Stomach (tissue), 9 donors: ENCODE results near the gene HPGDS. TPM values are rescaled to one million over a fixed set of nuclear protein-coding genes. Genes with fewer than 3 reads are reported as not detected.

ENCODE experiments used
- DNase-seq, 2 donors: peaks; one replicate each; pipeline versions ENCODE4 v3.0.0 to v3.0.0-alpha.2; 2013 to 2019
- H3K27ac ChIP-seq, 5 donors: fragments of 200-600 bp in 4 of 5; sonication (generic) in 4 of 5; one replicate each; pipeline ENCODE4 v1.5.1; 2013 to 2019; ENCODE audit warnings: mild to moderate bottlenecking in 1 of 5, moderate library complexity in 1 of 5
- H3K27me3 ChIP-seq, 3 donors: fragments of 200-600 bp; sonication (generic); one replicate each; pipeline ENCODE4 v1.5.1; 2017 to 2019; ENCODE audit warnings: mixed run types in 1 of 3
- H3K36me3 ChIP-seq, 4 donors: fragments of 200-600 bp; sonication (generic); 1 replicate in 3 of 4; 2 replicates in 1 of 4; pipeline ENCODE4 v1.5.1; 2016 to 2019
- H3K4me1 ChIP-seq, 4 donors: fragments of 200-600 bp; sonication (generic); one replicate each; pipeline ENCODE4 v1.5.1; 2016 to 2019
- H3K4me3 ChIP-seq, 4 donors: fragments of 200-600 bp; sonication (generic) in 3 of 4; one replicate each; pipeline ENCODE4 v1.5.1; 2016 to 2019; ENCODE audit warnings: mild to moderate bottlenecking in 1 of 4
- H3K9me3 ChIP-seq, 4 donors: fragments of 200-600 bp; sonication (generic); one replicate each; pipeline ENCODE4 v1.5.1; 2016 to 2019
- EP300 ChIP-seq: sonication (generic); formaldehyde crosslinking; IDR thresholded peaks from one replicate; pipeline ENCODE4 v1.6.1; 2017; ENCODE audit warnings: antibody characterized with exemption
- POLR2A ChIP-seq, 4 donors: fragments of 450-650 bp; IDR thresholded peaks; one replicate each; pipeline ENCODE4 v1.6.1; 2016; ENCODE audit warnings: antibody characterized with exemption in 4 of 4, control low read depth in 2 of 4, mild to moderate bottlenecking in 1 of 4, moderate library complexity in 1 of 4
- POLR2AphosphoS5 ChIP-seq, 3 donors: sonication (generic); formaldehyde crosslinking; IDR thresholded peaks; one replicate each; pipeline ENCODE4 v1.6.1; 2016; ENCODE audit warnings: antibody characterized with exemption in 3 of 3
- WGBS, 5 donors: extraction: QIAGEN DNeasy Blood & Tissue Kit in 3 of 5; methylation state at CpG; one replicate each; pipeline versions ENCODE4 v1.1.5 to v1.1.7; 2013 to 2018; 5-methylcytosine and 5-hydroxymethylcytosine counted together
- intact Hi-C: fragments of 100-400 bp; cut with DNase I; formaldehyde crosslinking; loops from one replicate; pipeline ENCODE4 v1.15.1; 2023; ENCODE audit warnings: low total_unique reads
- polyA plus RNA-seq, 3 donors: library from polyadenylated mRNA; stranded (reverse); fragments of 200-250 nt; gene quantifications; one replicate each; pipeline ENCODE4 v1.2.3, GENCODE V29; 2013
- total RNA-seq, 5 donors: library from RNA; depleted of rRNA; stranded (reverse); fragments of >200 nt; gene quantifications; one replicate each; pipeline versions ENCODE4 v1.1.0 to v1.2.3, GENCODE V29; 2014 to 2016
- TF ChIP-seq, protein P1 (sequence below), 7 experiments: fragments of 450-650 bp in 4 of 7; fragments of 200-600 bp in 3 of 7; sonication (generic) in 3 of 7; IDR thresholded peaks; one replicate each; pipeline ENCODE4 v1.5.1; 2016 to 2019; ENCODE audit warnings: antibody characterized with exemption in 7 of 7, control low read depth in 2 of 7, mild to moderate bottlenecking in 1 of 7
- donor health status: healthy with polysubstance abuse.
- donor health status: Bipolar disorder and iron deficiency.
- donor health status: healthy.

The HPGDS gene
- total and polyA plus RNA-seq, 8 donors: 0.30 to 26.4 (median 3.8) TPM; not detected in 2

DNA sequence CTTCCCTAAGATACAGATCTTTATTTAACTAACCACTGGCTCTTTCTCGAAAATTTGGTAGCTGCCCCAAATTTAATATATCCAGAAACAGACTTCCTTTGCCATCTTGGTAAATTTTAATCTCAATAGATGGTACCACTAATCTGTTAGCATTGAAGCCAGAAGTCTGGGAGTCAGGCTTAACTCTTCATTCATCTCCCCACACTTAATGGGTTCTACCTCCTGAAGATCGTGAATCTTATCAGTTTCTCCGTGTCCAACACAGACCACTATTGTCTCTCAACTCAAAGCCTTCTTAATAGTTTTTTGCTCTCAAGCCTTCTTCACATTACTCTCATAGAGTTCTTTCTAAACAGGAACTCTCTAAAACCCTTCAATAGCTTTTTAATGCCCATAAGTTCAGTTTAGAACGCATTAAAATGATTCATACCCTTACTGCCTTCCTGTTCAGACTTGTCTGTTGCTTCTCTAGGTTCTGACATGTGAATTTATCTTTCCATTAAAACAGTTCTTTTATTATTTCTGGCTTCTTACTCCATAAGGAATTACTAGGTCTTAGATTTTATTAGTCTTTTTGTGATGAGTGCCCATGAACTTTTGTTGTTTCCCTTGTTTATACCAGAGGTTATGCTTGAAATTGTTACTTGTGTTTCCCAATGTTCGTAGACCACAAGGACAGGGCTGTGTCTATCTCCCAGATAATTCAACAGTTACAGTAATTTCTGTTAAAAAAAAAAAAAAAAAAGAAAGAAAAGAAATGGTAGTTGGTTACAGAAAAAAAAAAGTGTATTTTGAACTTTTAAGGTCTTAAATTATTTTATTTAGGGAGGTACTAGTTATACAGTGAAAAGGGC, 80.2 kb downstream of the HPGDS start:
- Histone ChIP-seq H3K27me3 (no peaks in the 10 kb centered on the region), H3K4me3 (no peak overlapping the region), H3K9me3 (no peaks in the 10 kb centered on the region), H3K27ac (no peak overlapping the region), H3K36me3 (peaks cover 0 to 56% (median 35%) of the 10 kb centered on the region in 4 donors), H3K4me1 (no peaks in the 10 kb centered on the region)
- intact Hi-C loops: no loop called here
- TF ChIP-seq, protein P1, sequence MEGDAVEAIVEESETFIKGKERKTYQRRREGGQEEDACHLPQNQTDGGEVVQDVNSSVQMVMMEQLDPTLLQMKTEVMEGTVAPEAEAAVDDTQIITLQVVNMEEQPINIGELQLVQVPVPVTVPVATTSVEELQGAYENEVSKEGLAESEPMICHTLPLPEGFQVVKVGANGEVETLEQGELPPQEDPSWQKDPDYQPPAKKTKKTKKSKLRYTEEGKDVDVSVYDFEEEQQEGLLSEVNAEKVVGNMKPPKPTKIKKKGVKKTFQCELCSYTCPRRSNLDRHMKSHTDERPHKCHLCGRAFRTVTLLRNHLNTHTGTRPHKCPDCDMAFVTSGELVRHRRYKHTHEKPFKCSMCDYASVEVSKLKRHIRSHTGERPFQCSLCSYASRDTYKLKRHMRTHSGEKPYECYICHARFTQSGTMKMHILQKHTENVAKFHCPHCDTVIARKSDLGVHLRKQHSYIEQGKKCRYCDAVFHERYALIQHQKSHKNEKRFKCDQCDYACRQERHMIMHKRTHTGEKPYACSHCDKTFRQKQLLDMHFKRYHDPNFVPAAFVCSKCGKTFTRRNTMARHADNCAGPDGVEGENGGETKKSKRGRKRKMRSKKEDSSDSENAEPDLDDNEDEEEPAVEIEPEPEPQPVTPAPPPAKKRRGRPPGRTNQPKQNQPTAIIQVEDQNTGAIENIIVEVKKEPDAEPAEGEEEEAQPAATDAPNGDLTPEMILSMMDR (IDR thresholded peaks at IDR 0.05): no peak
- no peak for TF ChIP-seq POLR2AphosphoS5 (IDR thresholded peaks at IDR 0.05)
- no peak for TF ChIP-seq POLR2A (IDR thresholded peaks at IDR 0.05)
- TF ChIP-seq EP300: no peak
- 77 to 87% (median 84%) methylated on average over 5 of the region's 5 CpGs for WGBS, 5 donors
- DNase-seq: no peak

DNA sequence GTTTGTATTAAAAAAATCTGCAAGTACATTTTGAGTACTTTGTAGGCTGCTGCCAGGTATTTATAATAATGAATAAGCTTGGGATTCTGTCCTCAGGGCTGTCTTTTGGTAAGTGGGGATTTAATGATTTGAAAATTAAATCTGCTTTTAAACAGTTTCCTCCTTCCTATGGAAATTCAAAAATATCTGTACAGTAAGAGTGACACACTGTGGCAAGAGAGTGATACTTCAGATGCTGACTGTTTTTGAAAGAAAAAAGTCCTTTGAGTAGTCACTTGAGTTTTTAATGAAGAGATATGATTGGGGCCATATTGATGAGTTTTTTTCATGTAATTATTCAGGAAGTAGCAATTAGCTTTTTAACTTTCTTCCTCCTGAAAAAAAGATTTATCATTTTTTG, 85.8 kb downstream of the HPGDS start:
- Histone ChIP-seq H3K27me3 (no peaks in the 10 kb centered on the region), H3K4me1 (no peaks in the 10 kb centered on the region), H3K36me3 (peaks cover 8 to 50% (median 40%) of the 10 kb centered on the region in 4 donors), H3K4me3 (no peak overlapping the region), H3K9me3 (no peaks in the 10 kb centered on the region), H3K27ac (no peak overlapping the region)
- intact Hi-C loops: no loop called here
- no peak for DNase-seq
- TF ChIP-seq, protein P1 (IDR thresholded peaks at IDR 0.05): no peak
- TF ChIP-seq POLR2A (IDR thresholded peaks at IDR 0.05) (no peak), POLR2AphosphoS5 (IDR thresholded peaks at IDR 0.05) (no peak), EP300 (no peak)

DNA sequence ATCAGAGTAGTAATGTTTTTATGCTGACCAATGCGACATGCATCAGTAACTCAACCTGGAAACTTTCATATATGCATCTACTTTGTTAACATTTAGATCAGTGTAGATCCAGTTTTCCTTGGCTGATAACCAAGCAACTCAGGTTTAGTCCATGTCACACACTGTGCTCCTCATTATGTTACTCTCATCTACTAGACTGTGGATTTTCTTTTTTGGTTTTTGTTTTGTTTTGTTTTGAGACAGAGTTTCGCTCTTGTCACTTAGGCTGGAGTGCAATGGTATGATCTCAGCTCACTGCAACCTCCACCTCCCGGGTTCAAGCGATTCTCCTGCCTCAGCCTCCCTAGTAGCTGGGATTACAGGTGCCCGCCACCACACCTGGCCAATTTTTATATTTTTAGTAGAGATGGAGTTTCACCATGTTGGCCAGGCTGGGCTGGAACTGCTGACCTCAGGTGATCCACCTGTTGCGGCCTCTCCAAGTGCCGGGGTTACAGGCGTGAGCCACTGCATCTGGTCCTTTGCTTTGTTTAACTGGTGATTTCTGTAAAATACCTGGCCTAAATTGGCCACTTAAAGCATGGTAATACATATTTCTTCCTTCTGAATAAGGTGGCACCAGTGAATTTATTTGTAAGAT, 86.4 kb downstream of the HPGDS start:
- H3K9me3 ChIP-seq: no peaks in the 10 kb centered on the region
- intact Hi-C loops: no loop called here
- H3K4me1 ChIP-seq: no peaks in the 10 kb centered on the region
- DNase-seq: no peak
- no peak for TF ChIP-seq POLR2AphosphoS5 (IDR thresholded peaks at IDR 0.05)
- no peak for TF ChIP-seq POLR2A (IDR thresholded peaks at IDR 0.05)
- no peak for TF ChIP-seq EP300
- H3K36me3 ChIP-seq: peaks cover 8 to 51% (median 43%) of the 10 kb centered on the region in 4 donors
- H3K27me3 ChIP-seq: no peaks in the 10 kb centered on the region
- 89 to 97% (median 90%) methylated on average over 8 of the region's 8 CpGs for WGBS, 5 donors
- H3K27ac ChIP-seq: no peak overlapping the region
- H3K4me3 ChIP-seq: no peak overlapping the region

DNA sequence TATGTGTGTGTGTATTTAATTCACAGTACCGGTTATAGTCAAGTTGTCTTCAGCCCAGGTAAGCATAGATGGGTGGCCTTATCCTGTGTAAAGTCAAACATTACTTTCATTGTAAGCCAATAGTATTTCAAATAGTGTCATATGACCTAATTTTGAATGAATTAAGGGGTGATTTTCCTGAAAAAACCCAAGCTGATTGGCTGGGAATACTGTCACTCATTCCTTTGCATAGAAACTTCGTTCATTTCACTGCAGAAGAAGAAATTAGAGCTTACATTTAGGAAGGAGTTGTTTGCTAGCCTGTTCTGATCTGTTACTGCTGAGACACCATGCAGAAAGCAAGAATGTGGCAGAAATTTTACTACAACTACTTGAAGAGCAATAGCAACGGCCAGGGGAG, 89.6 kb downstream of the HPGDS start:
- Histone ChIP-seq H3K27me3 (no peaks in the 10 kb centered on the region), H3K9me3 (no peaks in the 10 kb centered on the region), H3K4me1 (no peaks in the 10 kb centered on the region), H3K4me3 (no peak overlapping the region), H3K36me3 (peaks cover 8 to 57% (median 49%) of the 10 kb centered on the region in 4 donors), H3K27ac (no peak overlapping the region)
- TF ChIP-seq, protein P1 (IDR thresholded peaks at IDR 0.05): no peak
- intact Hi-C loops: no loop called here
- DNase-seq: no peak
- 76 to 81% (median 79%) methylated on average over 3 of the region's 3 CpGs for WGBS, 5 donors

DNA sequence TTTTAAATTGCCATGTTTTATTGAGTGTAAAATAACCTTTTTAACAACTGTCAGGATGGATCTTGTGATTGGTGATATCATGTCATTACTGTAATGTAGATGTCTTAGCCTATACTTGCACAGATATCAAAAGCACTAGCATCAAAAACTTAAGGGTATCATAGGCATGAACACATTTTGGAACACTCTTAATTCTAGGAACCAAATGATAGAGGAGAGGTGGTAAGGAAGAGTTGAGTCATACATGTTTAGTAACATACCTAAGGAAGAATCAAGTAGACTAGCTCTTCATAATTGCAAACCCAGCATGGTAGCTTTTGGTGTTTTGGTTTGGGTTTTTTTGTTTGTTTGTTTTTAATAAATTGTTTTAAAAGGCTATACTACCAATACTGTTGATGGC, 91.5 kb downstream of the HPGDS start:
- no peaks in the 10 kb centered on the region for H3K9me3 ChIP-seq
- H3K27me3 ChIP-seq: no peaks in the 10 kb centered on the region
- intact Hi-C loops: no loop called here
- TF ChIP-seq POLR2A (IDR thresholded peaks at IDR 0.05) (no peak), POLR2AphosphoS5 (IDR thresholded peaks at IDR 0.05) (no peak), EP300 (no peak)
- TF ChIP-seq, protein P1 (IDR thresholded peaks at IDR 0.05): no peak
- no peaks in the 10 kb centered on the region for H3K4me1 ChIP-seq
- H3K4me3 ChIP-seq: no peak overlapping the region
- no peak overlapping the region for H3K27ac ChIP-seq
- H3K36me3 ChIP-seq: peaks cover 8 to 64% (median 53%) of the 10 kb centered on the region in 4 donors
- DNase-seq: no peak
